Measurements from ENCODE around the gene ITGA6.
A peak's percentile ranks its signal among the peaks of the same experiment; 100 is the strongest.

Gene ITGA6

DNA sequence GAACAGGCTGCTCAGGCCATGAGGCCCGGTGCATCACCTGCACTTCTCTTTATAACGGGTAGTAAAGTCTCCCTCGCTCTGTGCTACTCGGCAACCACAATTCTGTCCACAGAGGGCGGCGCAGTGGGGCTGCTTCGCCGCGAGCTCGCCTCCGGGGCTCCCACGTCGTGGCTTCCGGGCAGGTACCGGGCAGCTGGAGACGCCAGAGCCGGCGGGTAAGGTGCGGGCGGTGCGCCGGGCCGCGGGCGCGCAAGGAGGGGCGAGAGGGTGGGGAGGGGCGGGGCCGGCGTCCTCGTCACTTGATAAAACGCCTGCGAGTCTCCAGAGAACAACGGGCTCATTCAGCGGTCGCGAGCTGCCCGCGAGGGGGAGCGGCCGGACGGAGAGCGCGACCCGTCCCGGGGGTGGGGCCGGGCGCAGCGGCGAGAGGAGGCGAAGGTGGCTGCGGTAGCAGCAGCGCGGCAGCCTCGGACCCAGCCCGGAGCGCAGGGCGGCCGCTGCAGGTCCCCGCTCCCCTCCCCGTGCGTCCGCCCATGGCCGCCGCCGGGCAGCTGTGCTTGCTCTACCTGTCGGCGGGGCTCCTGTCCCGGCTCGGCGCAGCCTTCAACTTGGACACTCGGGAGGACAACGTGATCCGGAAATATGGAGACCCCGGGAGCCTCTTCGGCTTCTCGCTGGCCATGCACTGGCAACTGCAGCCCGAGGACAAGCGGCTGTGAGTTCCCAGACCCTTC is at the start of gene ITGA6:
TSS of gene ITGA6 (plus strand) at position 331 of the 734 bp plus-strand sequence.
- peak; percentile 91 for DNase-seq (ENCODE audit: low spot score)

- DNase-seq (ENCODE audit: low spot score) = peak; percentile 67
Measured at GRCh38 chr2:172380436-172381274, 46.7 kb upstream of the ITGA6 start.

GRCh38 chr2:172381275-172382027 is 45.9 kb upstream of the ITGA6 start:
- no peak for DNase-seq (ENCODE audit: low spot score)

DNA sequence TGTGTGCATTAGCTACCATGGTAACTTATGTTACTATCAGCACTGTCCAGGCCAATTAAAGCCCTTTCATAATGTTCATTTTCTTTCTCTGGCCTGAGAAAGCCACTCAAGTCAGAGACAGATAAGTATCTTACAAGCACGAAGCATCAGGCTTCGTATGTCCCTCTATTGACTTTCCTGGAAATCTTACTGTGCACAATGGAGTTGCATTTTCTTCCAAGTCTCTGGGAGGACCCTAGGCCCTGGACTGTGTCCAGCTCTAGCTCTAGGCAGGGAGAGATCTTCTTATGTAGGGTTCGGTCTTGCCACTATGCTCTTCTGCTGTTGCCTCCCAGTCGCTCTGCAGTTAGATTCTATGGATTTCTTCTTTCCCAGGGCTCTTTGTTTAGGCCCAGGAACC is 40.0 kb upstream of the ITGA6 start:
- DNase-seq (ENCODE audit: low spot score) = no peak

GRCh38 chr2:172389685-172390339 is 37.6 kb upstream of the ITGA6 start:
- no peak for DNase-seq (ENCODE audit: low spot score)

GRCh38 chr2:172394002-172394401 is 33.4 kb upstream of the ITGA6 start:
- no peak for DNase-seq (ENCODE audit: low spot score)

- DNase-seq (ENCODE audit: low spot score) = no peak
Measured at GRCh38 chr2:172395503-172395902, 31.9 kb upstream of the ITGA6 start.

- DNase-seq (ENCODE audit: low spot score) = no peak
Measured at GRCh38 chr2:172397148-172397834, 30.1 kb upstream of the ITGA6 start.

- no peak for DNase-seq (ENCODE audit: low spot score)
Measured at GRCh38 chr2:172398440-172398839, 28.9 kb upstream of the ITGA6 start.

GRCh38 chr2:172399765-172400164 is 27.6 kb upstream of the ITGA6 start:
- no peak for DNase-seq (ENCODE audit: low spot score)

- no peak for DNase-seq (ENCODE audit: low spot score)
Measured at GRCh38 chr2:172402198-172402597, 25.2 kb upstream of the ITGA6 start.

GRCh38 chr2:172403402-172403801 is 24.0 kb upstream of the ITGA6 start:
- DNase-seq (ENCODE audit: low spot score) = no peak

- DNase-seq (ENCODE audit: low spot score) = no peak
Measured at GRCh38 chr2:172403881-172404468, 23.4 kb upstream of the ITGA6 start.

DNA sequence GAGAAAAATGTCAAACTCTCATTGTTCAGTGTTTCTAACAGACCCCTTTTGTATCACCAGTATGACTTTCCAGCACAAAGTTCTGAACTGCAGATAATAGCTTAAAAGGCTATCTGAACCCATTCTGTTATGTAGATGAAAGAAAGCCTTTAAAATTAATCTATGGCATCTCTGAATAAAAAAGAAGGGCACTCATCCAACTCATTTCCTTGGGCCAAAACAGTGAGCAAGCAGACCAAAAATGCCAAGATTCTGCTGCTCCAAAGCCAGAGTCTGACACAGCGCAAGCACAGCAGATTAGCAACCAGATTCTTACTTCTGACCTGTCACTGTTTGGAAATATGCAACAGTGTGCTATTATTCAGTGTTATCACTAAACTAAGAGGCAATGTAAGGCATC is 22.6 kb upstream of the ITGA6 start:
- DNase-seq (ENCODE audit: low spot score) = no peak

DNA sequence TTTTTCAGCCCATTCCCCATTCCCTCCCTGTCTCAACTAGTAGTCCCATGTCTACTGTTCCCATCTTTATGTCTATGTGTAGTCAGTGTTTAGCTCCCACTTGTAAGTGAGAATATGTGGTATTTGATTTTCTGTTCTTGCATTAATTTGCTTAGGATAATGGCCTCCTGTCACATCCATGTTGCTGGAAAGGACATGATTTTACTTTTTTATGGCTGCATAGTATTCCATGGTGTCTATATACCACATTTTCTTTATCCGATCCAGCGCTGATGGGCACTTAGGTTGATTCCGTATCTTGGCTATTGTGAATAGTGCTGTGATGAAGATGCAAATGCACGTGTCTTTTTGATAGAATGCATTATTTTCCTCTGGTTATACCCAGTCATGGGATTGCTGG is 21.7 kb upstream of the ITGA6 start:
- DNase-seq (ENCODE audit: low spot score) = no peak

DNA sequence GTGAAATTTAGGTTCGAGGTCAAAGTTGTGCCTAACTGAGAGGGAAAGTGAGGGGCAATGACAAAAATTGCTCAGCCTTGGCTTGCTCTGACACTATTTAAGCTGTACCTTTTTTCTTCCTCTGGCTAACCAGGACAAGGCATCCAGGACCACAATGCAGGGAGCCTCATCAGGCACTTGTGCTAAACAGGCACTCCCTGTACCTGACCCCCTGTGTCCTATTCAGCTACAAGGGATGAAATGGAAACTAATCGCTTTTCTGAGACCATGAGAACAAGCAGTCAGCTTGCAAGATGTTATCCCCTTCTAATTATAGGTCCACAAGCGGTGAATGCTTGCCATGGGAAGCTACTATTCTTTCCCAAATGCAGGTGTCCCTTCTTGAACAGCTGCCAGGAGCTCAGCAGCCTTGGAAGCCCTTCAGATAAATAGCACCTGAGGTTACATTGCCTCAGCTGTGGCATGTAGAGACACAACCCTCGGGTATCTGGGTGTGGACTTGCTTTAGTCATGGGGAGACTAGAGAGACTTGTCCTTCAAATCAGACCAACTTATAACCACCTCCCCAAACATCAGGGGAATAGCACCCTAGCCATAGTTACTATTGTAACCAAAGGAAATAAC is 19.1 kb upstream of the ITGA6 start:
- no peak for DNase-seq (ENCODE audit: low spot score)

DNA sequence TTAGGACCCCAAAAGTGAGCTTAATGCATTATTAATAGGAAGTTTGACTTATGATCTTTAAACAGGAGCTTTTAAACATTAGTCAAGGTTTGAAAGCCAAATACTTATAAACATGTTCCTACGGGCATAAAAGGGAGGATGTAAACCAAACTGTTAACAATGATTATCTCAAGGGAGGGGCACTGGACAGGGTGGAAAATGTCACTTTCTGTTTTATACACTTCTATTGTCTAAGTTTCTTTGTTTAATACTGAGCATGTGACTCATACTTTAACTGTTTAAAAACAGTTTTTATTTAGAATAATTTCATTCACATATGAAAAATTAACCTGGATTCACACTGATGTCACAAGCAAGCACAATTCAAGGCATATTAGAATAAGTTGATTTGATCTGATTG is 18.3 kb upstream of the ITGA6 start:
- no peak for DNase-seq (ENCODE audit: low spot score)

- DNase-seq (ENCODE audit: low spot score) = no peak
Measured at GRCh38 chr2:172412984-172413492, 14.3 kb upstream of the ITGA6 start.

DNA sequence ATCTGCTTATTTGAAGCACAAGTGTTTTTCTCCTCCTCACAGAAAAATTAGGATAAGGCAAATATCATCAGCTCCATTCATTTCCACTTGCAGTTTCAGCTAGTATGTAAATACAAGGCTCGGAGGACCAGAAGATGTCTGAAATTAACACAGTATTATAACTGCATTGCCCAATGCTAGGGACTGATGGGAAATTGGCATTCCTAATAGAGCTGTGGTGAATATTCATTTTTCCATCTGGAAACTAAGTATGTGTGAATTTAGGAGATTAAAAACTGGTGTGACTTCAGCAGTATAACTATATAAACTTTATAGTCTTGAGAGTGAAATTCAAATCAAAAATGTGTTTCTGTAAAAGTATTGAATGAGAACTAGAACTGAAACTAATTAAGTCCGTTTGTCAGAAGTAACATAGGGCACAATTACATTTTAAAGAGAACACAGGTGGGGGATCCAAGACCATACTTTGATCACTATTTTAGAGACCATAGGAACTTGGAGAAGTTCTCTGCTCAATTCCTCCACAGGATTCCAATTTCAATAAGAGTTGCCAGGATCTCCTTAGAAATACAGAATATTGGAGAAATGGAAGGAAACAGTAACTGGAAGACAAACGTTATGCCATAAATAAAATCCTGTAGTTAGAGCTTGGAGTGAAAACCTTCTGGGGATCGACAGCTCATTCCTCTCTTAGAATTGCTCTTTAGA is 12.1 kb upstream of the ITGA6 start:
- DNase-seq (ENCODE audit: low spot score) = no peak

DNA sequence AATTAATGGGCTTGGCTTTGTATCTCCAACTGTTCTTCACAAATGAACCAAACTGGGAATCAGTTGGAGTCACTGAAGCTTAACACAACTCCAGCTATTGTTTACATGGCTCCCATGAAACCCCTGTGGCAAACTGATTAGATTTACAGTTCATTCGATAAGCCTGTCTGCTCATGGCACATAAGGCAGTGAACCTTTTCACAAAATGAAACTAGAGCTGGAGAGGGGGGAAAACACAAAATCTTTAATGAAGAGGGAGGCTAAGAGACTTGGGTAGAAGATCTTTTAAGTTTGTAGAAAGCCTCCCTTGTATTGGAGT is 11.6 kb upstream of the ITGA6 start:
- DNase-seq (ENCODE audit: low spot score) = no peak

Measured in ecto neural progenitor cell (in vitro differentiated cells).